Measurements from ENCODE around the gene SNRPB2.

The SNRPB2 gene

DNA sequence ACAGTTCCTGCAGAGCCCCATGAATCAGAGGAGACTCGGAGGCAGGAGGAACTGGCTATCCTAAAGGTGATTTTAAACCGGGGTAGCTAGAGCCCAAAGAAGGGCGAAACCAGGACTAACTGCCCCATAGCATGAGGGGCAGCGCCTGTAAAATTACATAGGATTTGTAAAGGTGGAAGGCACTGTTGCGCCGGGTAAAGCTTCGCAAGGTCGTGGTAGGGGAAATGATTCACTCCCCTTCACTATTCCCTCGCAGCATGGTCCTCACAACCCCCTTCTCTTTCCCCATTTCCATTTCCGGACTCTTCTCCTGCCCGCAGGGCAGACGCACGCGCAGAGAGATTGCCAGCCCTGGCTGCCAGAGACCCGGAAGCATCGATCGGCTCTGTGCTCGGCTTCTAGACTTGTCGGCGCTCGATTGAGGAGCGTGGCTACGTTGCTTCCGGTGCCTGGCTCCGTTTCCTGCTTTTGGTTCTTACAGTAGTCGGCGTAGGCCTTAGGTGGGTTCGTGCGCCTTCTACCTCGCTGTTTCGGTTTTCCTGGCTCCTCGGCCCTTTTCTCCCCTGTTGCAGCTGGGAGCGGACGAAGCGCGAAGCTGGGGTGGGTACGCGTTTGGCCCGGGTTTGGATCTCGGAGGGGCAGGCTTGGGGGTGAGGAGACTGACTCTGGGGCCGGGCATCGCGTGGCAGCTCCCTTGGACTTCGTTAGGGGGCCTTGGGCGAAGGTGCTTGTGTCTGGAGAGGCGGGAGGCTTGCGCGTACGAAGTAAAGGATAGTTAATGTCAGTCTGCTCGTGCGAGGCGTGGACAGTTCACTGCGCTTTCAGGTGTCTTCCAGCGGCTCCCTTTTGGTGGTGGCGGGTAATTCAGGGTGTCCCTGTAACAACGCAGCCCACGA lies at the start of gene SNRPB2:
Gene SNRPB2 (plus strand): TSS at position 462 of the 896 bp plus-strand sequence. CDS start 1,677 bp downstream, outside the sequence.
- peak within 1 kb of the TSS; percentile 99 for H3K4me3 Mint-ChIP-seq
- peaks cover 17% of the 10 kb centered on the region for H3K27me3 Mint-ChIP-seq
- H3K27ac Mint-ChIP-seq = peak within 1 kb of the TSS; percentile 98
- peaks cover 51% of the 10 kb centered on the region for H3K36me3 Mint-ChIP-seq (ENCODE audit: low read depth)
- peaks cover 52% of the 10 kb centered on the region for H3K4me1 Mint-ChIP-seq (ENCODE audit: low read depth)
- H3K9me3 Mint-ChIP-seq = peaks cover 9% of the 10 kb centered on the region

DNA sequence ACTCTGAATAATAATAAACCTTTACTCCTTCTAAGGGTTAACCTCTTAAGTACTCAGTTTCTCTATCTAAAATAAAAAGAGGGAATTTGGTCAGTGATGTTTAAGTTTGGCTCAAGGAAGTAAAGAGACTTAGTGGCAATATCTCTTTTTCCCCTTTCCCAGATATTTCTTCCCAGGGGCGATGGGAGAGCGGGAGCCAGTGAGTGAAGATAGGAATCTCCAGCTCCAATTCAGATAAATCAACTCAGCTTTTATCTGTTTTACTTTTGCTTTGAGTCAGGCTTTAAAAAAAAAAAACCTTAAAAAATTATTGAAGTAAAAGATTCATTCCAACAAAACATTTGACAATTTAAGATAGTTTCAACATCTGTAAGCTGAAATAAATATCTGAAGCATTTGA lies 45.4 kb upstream of the SNRPB2 start:
- Mint-ChIP-seq H3K27ac (no peak overlapping the region), H3K4me1 (ENCODE audit: low read depth) (no peaks in the 10 kb centered on the region), H3K36me3 (ENCODE audit: low read depth) (no peaks in the 10 kb centered on the region), H3K9me3 (no peaks in the 10 kb centered on the region), H3K27me3 (peaks cover 6% of the 10 kb centered on the region), H3K4me3 (no peak overlapping the region)

- Mint-ChIP-seq H3K4me3 (no peak overlapping the region), H3K4me1 (ENCODE audit: low read depth) (no peaks in the 10 kb centered on the region), H3K9me3 (no peaks in the 10 kb centered on the region), H3K36me3 (ENCODE audit: low read depth) (no peaks in the 10 kb centered on the region), H3K27ac (no peak overlapping the region), H3K27me3 (peaks cover 21% of the 10 kb centered on the region)
Measured at GRCh38 chr20:16689906-16690305, 39.9 kb upstream of the SNRPB2 start.

DNA sequence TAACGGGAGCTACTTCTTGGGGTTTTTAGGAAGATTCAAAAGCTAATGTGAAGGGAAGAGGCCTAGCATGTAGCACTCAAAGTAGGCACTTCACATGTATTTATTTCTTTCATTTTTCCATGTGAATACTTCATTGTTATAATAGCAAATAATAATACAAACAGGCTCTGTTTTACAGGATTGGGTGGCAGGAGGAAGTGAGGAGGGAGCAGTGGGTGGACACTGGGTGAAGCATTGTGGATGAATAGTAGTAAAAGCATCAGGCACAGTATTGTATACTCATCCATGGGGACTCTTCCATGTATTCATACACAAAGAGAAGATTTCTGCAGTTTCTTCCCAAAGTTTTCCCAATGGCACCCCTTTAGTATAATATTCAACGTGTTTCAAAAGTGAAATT lies 38.4 kb upstream of the SNRPB2 start:
- no peak overlapping the region for H3K4me3 Mint-ChIP-seq

GRCh38 chr20:16692009-16692408 lies 37.8 kb upstream of the SNRPB2 start:
- Mint-ChIP-seq H3K36me3 (ENCODE audit: low read depth) (no peaks in the 10 kb centered on the region), H3K9me3 (no peaks in the 10 kb centered on the region), H3K27ac (no peak overlapping the region), H3K4me3 (no peak overlapping the region), H3K4me1 (ENCODE audit: low read depth) (no peaks in the 10 kb centered on the region), H3K27me3 (peaks cover 24% of the 10 kb centered on the region)

More for the DNA sequence above, 38.4 kb upstream of the SNRPB2 start:
- peaks cover 24% of the 10 kb centered on the region for H3K27me3 Mint-ChIP-seq
- H3K27ac Mint-ChIP-seq = no peak overlapping the region
- no peaks in the 10 kb centered on the region for H3K36me3 Mint-ChIP-seq (ENCODE audit: low read depth)
- H3K4me1 Mint-ChIP-seq (ENCODE audit: low read depth) = no peaks in the 10 kb centered on the region
- no peaks in the 10 kb centered on the region for H3K9me3 Mint-ChIP-seq

DNA sequence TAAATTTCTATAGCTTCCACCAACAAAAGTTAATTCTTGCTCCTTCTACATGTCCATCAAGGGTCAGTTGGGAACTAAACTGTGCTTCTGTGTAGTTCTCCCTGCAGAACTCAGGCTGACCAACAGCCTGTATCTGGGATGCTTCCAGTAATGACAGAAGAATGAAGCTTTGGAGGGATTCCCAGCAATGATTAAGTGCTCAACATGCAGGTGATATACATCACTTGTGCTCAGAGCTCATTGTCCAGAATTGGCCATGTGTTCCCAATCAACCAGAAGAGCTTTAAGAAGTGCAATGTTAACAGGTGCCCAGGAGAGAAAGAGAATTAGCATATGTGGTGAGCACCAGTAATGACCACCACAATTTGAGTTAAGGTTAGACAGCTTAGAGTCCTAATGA lies 37.4 kb upstream of the SNRPB2 start:
- H3K27me3 Mint-ChIP-seq = peaks cover 24% of the 10 kb centered on the region
- no peaks in the 10 kb centered on the region for H3K36me3 Mint-ChIP-seq (ENCODE audit: low read depth)
- no peaks in the 10 kb centered on the region for H3K9me3 Mint-ChIP-seq
- H3K27ac Mint-ChIP-seq = no peak overlapping the region
- H3K4me3 Mint-ChIP-seq = no peak overlapping the region
- H3K4me1 Mint-ChIP-seq (ENCODE audit: low read depth) = no peaks in the 10 kb centered on the region

- Mint-ChIP-seq H3K9me3 (no peaks in the 10 kb centered on the region), H3K27ac (no peak overlapping the region), H3K36me3 (ENCODE audit: low read depth) (no peaks in the 10 kb centered on the region), H3K4me1 (ENCODE audit: low read depth) (no peaks in the 10 kb centered on the region), H3K27me3 (peaks cover 27% of the 10 kb centered on the region), H3K4me3 (no peak overlapping the region)
Measured at GRCh38 chr20:16693278-16693677, 36.5 kb upstream of the SNRPB2 start.

DNA sequence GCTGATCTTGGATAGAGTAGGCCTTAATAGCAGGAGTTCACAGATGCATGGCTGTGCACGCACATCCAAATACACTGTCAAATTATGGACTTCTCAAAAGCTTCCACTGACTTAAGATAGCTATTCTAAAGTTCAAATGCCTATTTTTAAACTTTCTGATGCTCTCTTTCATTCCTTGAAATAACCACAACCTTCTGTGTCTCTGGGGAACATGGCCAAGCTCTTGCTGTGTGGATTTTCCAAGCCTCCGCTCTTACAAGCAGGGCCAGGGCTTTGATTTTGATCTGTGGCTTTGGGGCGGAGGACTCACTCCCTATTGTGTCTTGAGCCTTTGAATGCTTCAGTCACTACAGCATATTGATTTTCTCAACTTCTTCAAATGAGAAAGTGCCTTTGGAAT lies 35.7 kb upstream of the SNRPB2 start:
- Mint-ChIP-seq H3K27ac (no peak overlapping the region), H3K27me3 (peaks cover 24% of the 10 kb centered on the region), H3K4me3 (no peak overlapping the region), H3K4me1 (ENCODE audit: low read depth) (no peaks in the 10 kb centered on the region), H3K36me3 (ENCODE audit: low read depth) (no peaks in the 10 kb centered on the region), H3K9me3 (no peaks in the 10 kb centered on the region)

- no peak overlapping the region for H3K27ac Mint-ChIP-seq
- no peaks in the 10 kb centered on the region for H3K4me1 Mint-ChIP-seq (ENCODE audit: low read depth)
- H3K27me3 Mint-ChIP-seq = peaks cover 19% of the 10 kb centered on the region
- no peaks in the 10 kb centered on the region for H3K9me3 Mint-ChIP-seq
- H3K36me3 Mint-ChIP-seq (ENCODE audit: low read depth) = no peaks in the 10 kb centered on the region
- H3K4me3 Mint-ChIP-seq = no peak overlapping the region
Measured at GRCh38 chr20:16695628-16696027, 34.2 kb upstream of the SNRPB2 start.

GRCh38 chr20:16699293-16699692 lies 30.5 kb upstream of the SNRPB2 start:
- Mint-ChIP-seq H3K27ac (no peak overlapping the region), H3K27me3 (peaks cover 13% of the 10 kb centered on the region)

DNA sequence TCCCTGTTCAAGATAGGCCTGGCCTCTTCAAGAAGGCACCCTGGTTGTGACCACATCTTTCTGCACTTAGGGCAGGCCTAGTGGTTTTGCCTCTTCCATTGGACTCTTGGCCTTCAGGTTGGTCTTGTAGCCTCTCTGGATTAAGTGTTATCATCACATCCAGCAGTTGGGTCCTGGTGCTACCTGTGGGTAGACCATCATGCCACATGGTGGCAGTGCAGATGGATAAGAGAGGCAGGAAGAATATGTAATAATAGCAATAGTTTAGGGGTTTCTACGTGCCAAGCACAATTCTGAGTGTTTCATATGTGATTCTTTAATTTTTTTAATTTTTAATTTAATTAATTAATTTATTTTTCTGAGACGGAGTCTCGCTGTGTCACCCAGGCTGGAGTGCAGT lies 28.5 kb upstream of the SNRPB2 start:
- no peak overlapping the region for H3K27ac Mint-ChIP-seq
- no peaks in the 10 kb centered on the region for H3K36me3 Mint-ChIP-seq (ENCODE audit: low read depth)
- H3K27me3 Mint-ChIP-seq = peaks cover 17% of the 10 kb centered on the region
- no peaks in the 10 kb centered on the region for H3K9me3 Mint-ChIP-seq
- H3K4me3 Mint-ChIP-seq = no peak overlapping the region
- H3K4me1 Mint-ChIP-seq (ENCODE audit: low read depth) = no peaks in the 10 kb centered on the region

More at GRCh38 chr20:16699293-16699692, 30.5 kb upstream of the SNRPB2 start:
- Mint-ChIP-seq H3K36me3 (ENCODE audit: low read depth) (no peaks in the 10 kb centered on the region), H3K9me3 (no peaks in the 10 kb centered on the region), H3K4me3 (no peak overlapping the region), H3K4me1 (ENCODE audit: low read depth) (no peaks in the 10 kb centered on the region)

- Mint-ChIP-seq H3K27me3 (peaks cover 20% of the 10 kb centered on the region), H3K27ac (no peak overlapping the region), H3K36me3 (ENCODE audit: low read depth) (no peaks in the 10 kb centered on the region), H3K4me1 (ENCODE audit: low read depth) (peaks cover 12% of the 10 kb centered on the region), H3K9me3 (peaks cover 8% of the 10 kb centered on the region), H3K4me3 (no peak overlapping the region)
Measured at GRCh38 chr20:16703570-16703969, 26.3 kb upstream of the SNRPB2 start.

DNA sequence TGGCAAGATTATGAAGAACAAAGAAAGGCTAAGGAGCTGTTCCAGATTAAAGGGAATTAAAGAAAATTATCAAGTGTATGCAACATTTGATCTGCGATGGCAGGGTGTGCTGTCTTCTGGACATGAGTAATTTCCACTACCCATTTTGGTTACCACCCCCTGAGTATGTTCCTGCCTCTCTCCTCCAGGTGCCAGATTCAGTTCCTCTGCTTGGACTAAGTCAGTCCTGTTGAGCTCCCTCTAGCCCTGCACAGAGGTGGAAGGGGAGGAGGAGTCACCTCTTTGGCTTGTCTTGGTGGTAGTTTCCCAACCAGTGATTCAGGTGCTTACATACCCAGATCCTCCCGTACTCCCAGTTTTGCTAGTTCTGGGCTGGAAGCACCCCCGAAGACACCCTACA lies 22.2 kb upstream of the SNRPB2 start:
- peaks cover 22% of the 10 kb centered on the region for H3K4me1 Mint-ChIP-seq (ENCODE audit: low read depth)
- peaks cover 26% of the 10 kb centered on the region for H3K27me3 Mint-ChIP-seq
- H3K27ac Mint-ChIP-seq = no peak overlapping the region
- H3K36me3 Mint-ChIP-seq (ENCODE audit: low read depth) = no peaks in the 10 kb centered on the region
- peaks cover 8% of the 10 kb centered on the region for H3K9me3 Mint-ChIP-seq
- H3K4me3 Mint-ChIP-seq = no peak overlapping the region

DNA sequence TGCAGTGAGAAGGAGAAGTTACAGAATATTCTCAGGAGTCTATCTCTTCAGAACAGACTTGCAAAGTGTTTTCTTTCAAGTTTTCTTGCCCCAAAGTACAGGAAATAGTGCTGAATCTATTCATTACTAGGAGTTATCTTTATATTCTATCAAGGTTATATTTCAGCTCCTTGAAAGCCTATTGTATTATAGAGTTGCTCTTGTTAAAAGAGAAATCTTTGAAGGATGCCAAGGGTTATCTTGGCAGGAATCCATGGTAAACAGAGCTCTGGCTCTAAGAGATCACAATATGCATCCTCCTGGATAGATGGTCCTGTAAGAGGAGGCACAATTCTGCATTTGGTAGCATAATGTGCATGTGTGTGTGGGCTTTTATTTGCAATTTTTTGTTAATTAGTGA lies 21.2 kb upstream of the SNRPB2 start:
- H3K27ac Mint-ChIP-seq = no peak overlapping the region
- H3K9me3 Mint-ChIP-seq = peaks cover 8% of the 10 kb centered on the region
- no peaks in the 10 kb centered on the region for H3K36me3 Mint-ChIP-seq (ENCODE audit: low read depth)
- no peak overlapping the region for H3K4me3 Mint-ChIP-seq
- H3K27me3 Mint-ChIP-seq = peaks cover 31% of the 10 kb centered on the region
- peaks cover 22% of the 10 kb centered on the region for H3K4me1 Mint-ChIP-seq (ENCODE audit: low read depth)

GRCh38 chr20:16709017-16709416 lies 20.8 kb upstream of the SNRPB2 start:
- Mint-ChIP-seq H3K9me3 (peaks cover 8% of the 10 kb centered on the region), H3K27ac (no peak overlapping the region), H3K27me3 (peaks cover 36% of the 10 kb centered on the region), H3K4me1 (ENCODE audit: low read depth) (peaks cover 22% of the 10 kb centered on the region), H3K4me3 (no peak overlapping the region), H3K36me3 (ENCODE audit: low read depth) (no peaks in the 10 kb centered on the region)

DNA sequence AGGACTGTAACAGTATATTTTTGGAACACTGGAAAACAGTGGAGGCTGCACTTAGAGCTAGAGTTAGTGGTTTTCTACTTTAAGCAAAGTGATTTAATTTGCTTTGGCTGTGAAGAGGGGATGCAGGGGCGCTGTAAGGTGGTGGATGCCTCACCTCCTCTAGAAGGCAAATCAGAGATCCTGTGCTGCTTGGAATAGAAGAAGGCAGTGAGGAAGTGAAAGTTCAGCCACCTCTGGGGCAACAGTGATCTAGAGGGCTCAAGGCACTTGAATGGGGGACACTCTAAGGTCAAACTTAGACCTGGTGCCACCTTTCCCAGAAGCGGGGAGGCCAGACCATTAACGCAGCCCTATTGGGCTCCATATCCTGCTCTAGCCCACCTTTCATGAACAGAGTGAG lies 19.0 kb upstream of the SNRPB2 start:
- Mint-ChIP-seq H3K4me3 (no peak overlapping the region), H3K27ac (no peak overlapping the region), H3K27me3 (peaks cover 41% of the 10 kb centered on the region), H3K4me1 (ENCODE audit: low read depth) (peaks cover 22% of the 10 kb centered on the region), H3K9me3 (peaks cover 8% of the 10 kb centered on the region), H3K36me3 (ENCODE audit: low read depth) (no peaks in the 10 kb centered on the region)
